Measurements from ENCODE around the gene BSND. TPM values are rescaled to one million over a fixed set of nuclear protein-coding genes. Genes with fewer than 3 reads are reported as not detected.

Gene BSND
- total RNA-seq, 2 donors from 2014 or later = not detected

- no peaks in the 10 kb centered on the region for H3K36me3 ChIP-seq
- no peak overlapping the region for H3K4me3 ChIP-seq
- no peaks in the 10 kb centered on the region for H3K9me3 ChIP-seq
- peaks cover 0 to 21% of the 10 kb centered on the region in 2 donors for H3K4me1 ChIP-seq
- no peak for TF ChIP-seq CTCF (IDR thresholded peaks at IDR 0.05)
- no peaks in the 10 kb centered on the region for H3K27me3 ChIP-seq
- DNase-seq (ENCODE audit: low spot score) = no peak
- H3K27ac ChIP-seq = no peak overlapping the region
Measured at GRCh38 chr1:55048453-55049270, 49.9 kb downstream of the BSND start.

- Histone ChIP-seq H3K36me3 (no peaks in the 10 kb centered on the region), H3K27me3 (no peaks in the 10 kb centered on the region), H3K4me3 (no peak overlapping the region), H3K27ac (no peak overlapping the region), H3K9me3 (no peaks in the 10 kb centered on the region), H3K4me1 (peaks cover 0 to 21% of the 10 kb centered on the region in 2 donors)
- no peak for TF ChIP-seq CTCF (IDR thresholded peaks at IDR 0.05)
- DNase-seq (ENCODE audit: low spot score) = no peak
Measured at GRCh38 chr1:55049271-55049913, 50.7 kb downstream of the BSND start.

DNA sequence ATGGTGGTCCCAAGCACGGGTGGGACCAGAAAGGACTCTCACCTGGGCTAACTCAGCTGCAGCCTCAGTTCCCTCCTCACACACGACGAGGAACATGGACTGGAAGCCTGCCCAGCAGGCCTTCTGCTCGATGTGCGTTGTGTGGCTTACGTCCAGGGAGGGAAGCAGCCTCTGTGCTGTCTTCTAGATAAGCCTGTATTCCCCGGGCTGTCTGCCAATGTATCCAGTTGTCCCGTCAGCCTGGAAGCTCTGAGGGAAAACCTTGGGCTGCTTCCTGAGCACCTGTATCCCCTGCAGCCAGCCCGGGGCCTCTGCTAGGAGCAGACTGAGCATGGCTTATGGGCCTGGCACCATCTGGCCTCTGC lies 51.2 kb downstream of the BSND start:
- no peaks in the 10 kb centered on the region for H3K27me3 ChIP-seq
- H3K36me3 ChIP-seq = no peaks in the 10 kb centered on the region
- H3K4me3 ChIP-seq = no peak overlapping the region
- H3K4me1 ChIP-seq = peaks cover 0 to 21% of the 10 kb centered on the region in 2 donors
- DNase-seq (ENCODE audit: low spot score) = no peak
- TF ChIP-seq CTCF (IDR thresholded peaks at IDR 0.05) = no peak
- no peaks in the 10 kb centered on the region for H3K9me3 ChIP-seq
- H3K27ac ChIP-seq = no peak overlapping the region

DNA sequence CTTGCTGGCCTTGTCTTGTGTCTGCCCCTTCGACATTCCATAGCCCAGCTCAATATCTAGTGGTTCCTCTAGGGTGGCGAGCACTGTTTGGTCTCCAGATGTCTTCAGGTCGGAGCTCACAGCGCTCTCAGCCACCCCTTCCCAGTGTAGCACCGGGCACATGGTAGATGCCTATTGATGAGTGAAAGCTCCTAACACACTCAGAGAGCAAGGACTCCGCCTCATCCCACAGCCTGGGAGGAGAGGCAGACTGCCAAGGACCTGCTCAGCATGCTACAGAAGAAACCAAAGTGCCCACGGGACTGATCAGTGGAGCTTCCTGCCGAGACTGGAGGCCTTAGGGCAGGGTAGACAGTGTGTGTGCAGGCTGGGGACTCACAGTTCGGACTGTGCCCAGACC lies 51.5 kb downstream of the BSND start:
- H3K9me3 ChIP-seq = no peaks in the 10 kb centered on the region
- no peaks in the 10 kb centered on the region for H3K27me3 ChIP-seq
- no peaks in the 10 kb centered on the region for H3K36me3 ChIP-seq
- DNase-seq (ENCODE audit: low spot score) = no peak
- H3K4me3 ChIP-seq = no peak overlapping the region
- H3K27ac ChIP-seq = no peak overlapping the region
- H3K4me1 ChIP-seq = peaks cover 0 to 21% of the 10 kb centered on the region in 2 donors
- no peak for TF ChIP-seq CTCF (IDR thresholded peaks at IDR 0.05)

- no peak for DNase-seq (ENCODE audit: low spot score)
- H3K9me3 ChIP-seq = no peaks in the 10 kb centered on the region
- no peaks in the 10 kb centered on the region for H3K36me3 ChIP-seq
- peaks cover 0 to 21% of the 10 kb centered on the region in 2 donors for H3K4me1 ChIP-seq
- no peak overlapping the region for H3K4me3 ChIP-seq
- H3K27me3 ChIP-seq = no peaks in the 10 kb centered on the region
- no peak overlapping the region for H3K27ac ChIP-seq
- TF ChIP-seq CTCF (IDR thresholded peaks at IDR 0.05) = no peak
Measured at GRCh38 chr1:55051169-55051568, 52.4 kb downstream of the BSND start.

All from right atrium auricular region (tissue), 2 donors.